HG03135 (cell line): ENCODE data around the gene ELAC2.

ENCODE experiments used
- ATAC-seq: cut with Tn5 transposase; IDR thresholded peaks from one replicate; pipeline ENCODE4 v1.9.1; 2021; ENCODE audit warnings: mild to moderate bottlenecking, moderate library complexity; ENCODE audit not compliant: unreplicated experiment

Gene ELAC2

DNA sequence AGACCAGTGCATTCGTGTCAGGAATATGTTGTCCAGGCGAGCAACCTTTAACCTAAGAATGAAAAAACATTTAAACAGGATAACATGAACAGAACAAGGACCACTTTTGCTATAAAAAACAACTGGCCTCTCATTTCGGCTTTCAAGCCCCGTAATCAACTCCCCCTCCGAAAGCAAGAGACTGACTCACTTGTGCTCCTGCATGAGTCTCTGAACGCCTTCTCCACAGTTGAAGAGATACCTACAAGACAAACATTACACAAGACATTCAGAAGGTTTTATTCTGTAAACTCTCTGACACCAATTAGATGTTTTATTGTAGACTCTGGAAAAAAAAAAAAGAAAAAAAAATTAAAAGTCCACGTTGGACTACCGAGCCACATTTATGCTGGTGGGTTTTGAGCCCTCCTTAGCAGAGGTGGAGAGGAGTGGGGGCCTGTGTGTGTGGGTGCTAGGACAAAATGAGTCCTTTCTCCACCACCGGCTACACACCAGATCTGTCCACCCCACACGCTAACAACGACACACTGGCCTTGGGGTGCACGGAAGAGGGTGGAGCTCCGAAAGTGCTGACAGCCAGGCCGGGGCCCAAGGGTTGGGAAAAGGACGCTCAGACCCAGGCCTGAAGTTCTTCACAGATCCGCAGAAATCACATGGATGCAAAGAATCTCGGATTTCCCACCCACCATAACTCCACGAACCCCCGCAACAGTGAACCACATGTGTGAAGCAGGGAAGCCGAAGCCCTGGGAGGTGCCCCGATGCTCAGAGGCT, 759 bp downstream of the ELAC2 start:
- ATAC-seq, result peak; percentile 15

DNA sequence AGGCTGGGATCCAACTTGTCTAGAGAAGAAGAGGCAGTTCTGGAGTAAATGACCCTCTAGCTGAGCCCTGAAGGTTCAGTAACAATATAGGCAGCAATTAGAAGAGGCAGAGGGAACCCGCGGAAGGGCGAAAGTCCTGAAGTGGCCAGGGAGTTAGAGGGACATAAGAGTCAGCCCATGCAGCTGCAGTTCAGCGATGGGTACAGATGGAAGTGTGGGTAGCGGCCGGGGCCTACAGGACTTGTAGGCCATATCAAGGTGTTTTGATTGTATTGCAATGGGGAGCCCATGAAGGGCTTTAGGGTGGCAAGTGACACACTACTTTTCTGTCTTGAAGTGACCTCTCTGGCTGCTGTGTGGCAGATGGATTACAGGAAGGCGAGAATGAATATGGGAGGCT, 3.0 kb downstream of the ELAC2 start:
- no peak for ATAC-seq

DNA sequence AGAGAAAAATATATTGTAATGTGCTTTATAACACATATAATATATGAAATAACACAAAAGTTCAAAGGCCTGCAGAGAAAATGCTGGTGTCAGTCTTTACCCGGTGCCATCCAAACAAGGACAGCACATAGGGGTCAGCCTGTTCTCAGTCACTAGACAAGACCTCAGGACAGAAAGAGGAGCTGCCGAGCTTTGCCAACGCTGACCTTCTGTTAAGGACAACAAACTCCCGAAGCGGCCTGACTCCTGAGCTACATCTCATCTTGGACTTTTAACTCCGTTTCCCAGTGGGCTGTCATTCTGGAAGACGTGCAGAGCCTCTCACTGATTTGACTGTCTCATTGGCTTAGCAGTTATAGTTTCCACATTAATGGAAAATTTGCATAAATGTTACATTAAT, 6.9 kb downstream of the ELAC2 start:
- no peak for ATAC-seq

DNA sequence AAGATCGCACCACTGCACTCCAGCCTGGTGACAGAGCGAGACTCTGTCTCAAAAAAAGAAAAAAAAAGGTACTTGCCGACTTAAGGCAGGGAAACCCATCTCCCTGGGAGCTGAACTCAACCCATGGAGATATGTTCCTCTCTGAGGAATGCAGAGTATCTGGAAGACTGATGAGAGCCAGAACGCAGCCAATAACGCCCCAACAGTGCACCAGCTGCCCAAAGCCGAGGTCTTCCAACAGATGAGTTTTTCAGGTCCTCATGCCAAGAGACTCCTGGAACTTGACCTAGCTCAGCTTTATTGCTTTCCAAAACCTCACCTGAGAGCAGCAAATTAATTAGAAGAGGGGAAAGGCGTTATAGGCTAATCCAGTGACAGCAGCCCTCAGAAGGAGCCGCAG, 9.4 kb downstream of the ELAC2 start:
- ATAC-seq, result no peak

DNA sequence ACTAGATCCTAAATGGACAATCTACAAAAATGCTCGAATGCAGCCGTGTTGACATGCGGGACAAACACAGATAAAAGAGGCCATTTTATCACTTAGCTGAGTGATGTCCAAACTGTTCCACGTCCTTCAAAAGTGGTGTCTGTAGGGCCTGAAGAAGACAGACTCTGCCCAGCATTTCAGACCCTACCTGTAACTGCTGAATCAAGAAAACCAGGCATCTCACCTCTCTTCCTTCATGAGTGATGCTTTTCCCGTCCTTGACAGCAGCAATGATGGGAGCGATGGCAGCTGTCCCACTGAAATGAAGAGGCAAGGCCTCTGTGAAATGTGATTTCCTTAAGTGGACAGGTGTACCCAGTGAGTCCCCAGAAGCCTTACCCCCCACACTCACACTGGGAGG, 12.3 kb downstream of the ELAC2 start:
- no peak for ATAC-seq

DNA sequence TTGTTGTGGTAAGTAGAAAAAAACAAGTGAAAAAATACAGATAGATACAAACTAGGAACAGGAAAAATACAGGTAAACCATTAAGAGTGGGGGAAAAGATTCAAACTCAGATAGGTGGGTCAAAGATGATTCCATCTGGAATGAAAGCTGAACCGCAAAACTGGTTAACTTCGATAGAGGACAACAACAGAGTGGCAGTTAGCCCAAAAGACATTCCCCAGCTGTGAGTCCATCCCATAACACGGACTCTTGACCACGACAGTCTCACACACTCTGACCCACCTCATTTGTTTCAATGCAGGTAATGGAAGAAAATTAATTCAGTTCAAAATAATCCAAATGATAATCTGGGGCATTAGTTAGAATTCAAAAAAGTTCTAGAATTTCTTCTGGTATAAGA, 13.5 kb downstream of the ELAC2 start:
- no peak for ATAC-seq

DNA sequence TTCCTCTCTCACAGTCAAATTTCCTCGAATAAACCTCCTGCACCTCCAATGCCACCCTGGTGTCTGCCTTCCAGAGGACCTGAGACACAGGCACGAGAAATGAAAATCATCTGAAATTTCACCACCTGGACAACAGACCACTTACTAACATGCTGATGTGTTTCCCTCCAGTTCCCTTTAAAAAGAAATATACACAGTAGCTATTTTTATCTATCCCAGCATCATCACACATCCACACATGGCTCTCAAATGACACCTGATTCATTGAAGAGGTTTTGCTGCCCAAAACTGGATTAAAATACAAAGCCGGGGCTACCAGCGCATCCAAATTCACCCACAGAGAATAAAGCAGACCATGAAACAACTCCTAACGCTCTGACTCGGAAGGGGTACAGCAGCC, 13.9 kb downstream of the ELAC2 start:
- ATAC-seq, result no peak

DNA sequence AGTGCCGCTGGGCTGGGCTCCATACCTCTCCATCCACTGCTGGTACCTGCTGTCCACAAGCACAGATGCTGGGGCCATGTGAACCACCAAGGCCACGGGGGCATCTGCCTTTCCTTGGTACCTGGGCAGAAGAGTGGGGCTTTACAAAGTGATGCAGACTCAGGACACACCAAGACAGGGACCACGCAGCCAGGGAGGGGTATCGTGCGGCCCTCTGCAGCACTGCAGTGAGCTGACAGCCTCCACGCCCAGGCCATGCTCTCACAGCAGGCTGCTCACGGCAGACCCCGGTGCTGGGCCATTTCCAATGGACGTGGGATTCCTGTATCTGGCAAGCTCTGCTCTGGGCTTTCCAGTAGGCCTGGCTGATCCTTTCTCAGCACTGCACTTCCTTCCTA, 14.4 kb downstream of the ELAC2 start:
- ATAC-seq, result no peak

DNA sequence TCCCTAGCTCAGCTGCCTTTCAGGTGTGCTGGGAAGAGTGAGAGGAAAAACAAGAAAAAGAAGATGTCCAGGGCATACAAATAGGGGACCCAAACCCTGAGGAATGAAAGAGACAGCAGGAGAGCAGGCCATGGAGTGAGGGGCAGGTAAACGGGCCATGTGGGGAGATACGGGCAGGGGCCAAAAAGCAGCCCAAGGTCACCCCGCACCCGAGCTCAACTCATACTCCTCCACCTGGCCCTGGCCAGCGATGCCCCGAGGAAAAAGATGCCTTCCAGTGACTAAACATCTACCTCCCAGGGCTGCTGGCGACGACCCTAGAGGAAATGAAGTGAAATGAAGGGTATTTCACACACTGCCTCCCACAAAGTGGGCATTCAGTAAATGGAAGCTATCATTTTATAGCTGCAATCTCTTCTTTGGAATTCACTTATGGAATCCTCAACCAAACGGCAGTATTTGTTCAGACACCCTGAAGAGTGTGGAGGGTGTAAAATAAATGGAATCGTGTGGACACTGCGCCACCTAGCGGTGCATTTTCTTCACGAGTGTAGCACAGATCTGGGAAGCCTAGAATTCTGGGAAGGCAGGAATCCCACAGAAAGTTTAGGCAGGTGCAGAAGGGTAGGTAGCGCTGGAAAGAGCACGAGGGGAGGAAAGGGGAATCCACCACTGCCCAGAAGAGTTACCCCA, 14.9 kb downstream of the ELAC2 start:
- no peak for ATAC-seq

DNA sequence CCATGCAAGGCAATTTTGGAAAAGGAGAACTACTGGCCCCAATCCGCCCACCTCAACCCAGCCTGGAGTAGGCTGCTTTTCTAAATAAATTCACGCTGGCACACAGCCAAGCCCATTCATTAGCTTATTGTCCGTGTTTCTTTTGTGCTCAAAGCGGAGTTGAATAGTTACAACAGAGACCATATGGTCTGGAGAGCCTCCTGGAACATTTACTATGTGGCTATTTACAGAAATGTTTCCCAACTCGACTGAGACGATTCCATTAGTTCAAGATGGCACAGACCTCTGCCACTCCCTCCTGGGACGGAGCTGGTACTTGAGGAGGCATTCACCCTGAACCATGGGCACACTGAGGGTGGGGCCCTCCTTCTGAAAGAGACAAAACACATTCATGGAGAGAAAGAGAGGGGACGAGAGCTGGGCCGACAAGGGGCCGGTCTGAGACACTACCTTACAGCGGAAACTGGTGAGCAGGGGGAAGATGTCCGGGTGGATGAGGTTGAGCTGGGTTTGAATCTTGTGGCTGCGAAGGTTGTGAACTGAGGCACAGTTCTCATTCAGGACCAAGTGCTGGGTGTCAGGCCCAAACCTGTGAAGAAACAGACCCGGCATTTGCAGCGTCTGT, 15.7 kb downstream of the ELAC2 start:
- ATAC-seq, result no peak

DNA sequence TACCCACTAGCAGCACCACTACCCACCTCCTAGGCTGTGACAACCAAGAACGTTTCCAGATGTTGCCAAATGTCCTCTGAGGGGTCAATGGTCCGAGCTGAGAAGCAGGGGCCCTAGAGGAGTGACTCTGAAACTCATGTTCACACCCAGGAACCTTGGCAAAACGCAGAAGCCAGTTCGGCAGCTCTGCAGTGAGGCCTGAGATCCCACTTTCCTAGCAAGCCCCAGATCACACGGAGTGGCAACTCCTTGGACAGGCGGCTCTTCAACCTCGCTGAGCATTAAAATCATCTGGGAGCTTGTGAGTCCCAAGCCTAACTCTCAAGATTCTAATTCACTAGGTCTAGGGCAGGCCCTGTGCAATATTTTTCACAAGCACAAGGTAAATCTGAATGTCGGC, 17.3 kb downstream of the ELAC2 start:
- ATAC-seq, result no peak

DNA sequence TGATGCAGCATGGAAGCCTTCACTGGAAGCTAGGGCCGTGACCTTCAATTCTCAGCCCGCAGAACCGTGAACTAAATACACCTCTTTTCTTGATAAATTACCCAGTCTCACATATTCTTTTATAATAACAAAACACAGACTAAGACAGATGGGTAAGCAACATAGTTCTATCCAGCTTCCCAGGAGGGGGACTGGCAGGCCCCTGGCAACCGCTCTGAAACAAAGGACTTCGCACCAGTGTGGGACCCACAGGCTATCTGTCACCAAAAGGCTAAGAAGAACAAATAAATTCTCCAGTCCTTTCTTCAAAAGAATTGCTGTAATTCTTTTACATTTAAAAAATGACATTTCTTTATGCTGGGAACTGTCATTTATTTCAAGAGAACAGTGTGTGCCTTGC, 19.0 kb downstream of the ELAC2 start:
- no peak for ATAC-seq

DNA sequence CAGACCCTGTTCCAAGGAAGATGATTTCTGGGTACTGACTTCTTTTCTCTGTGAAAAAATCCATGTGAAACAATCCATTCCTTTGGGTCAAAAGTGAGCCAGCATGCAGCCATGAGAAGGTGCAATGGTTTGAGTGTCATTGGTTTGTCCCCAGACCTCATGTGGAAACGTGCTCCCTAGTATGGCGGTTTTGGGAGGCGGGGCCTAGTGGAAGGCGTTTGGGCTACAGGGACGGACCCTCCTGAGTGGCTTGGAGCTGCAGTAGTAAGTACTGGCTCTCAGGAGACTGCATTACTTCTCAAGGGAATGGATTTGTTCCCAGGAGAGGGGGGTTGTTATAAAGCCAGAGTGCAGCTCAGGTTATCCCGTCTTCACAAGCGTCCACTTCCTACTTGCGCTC, 19.4 kb downstream of the ELAC2 start:
- no peak for ATAC-seq

DNA sequence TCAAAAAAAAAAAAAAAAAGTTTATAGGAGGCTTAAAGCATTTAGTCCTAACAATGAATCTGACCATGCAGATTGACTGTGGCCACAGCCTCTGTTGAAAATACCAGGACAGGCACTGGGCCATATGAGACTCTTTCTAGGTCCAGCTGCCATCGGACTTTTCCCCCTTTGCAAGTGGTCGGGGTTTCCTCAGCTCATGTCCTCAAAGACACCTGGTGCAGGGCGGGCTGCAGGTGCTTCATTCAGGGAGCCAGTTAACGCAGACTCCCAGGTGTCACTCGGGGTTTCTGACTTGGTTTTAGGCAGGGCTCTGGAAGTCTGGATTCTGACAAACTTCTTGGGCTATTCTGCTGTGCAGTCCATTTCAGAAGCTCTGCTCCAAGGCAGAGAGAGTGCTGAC, 20.9 kb downstream of the ELAC2 start:
- no peak for ATAC-seq

DNA sequence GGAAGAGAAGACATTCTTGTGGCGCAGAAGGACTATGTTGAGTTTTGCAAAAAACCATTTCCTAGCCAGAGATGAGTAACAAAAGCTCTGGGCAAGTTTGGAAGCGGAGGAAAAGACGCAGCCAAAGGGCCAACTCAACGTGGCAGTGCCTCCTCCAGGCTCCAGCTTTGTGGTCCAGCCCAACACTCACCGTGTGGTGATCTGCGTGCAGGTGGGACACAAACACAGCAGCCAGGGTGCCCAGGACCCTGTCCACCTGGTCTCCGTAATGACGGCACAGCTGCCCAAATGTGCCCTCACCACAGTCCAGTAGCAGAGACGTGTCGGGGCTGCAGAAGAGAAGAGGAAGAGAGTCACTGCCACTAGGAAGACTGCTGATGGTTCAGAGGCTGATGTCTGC, 21.5 kb downstream of the ELAC2 start:
- ATAC-seq, result no peak

DNA sequence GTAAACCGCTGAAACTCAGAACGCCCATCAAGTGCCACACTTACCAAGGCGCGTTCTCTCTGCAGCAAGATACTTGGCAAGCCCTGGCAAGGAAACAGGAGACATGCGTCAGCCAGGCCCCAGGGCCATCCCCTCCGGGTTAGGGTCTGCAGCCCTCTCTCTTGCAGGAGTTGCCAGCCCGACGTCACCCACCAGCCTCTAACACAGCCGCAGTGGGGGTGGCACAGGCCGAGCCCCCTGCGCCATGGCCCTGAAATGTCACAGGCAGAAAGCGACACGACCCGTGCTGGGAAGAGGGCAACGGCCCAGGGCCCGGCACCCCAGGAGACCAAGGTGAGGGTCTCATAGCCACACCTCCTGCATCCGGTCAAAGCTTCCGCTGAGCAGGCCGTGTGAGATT, 21.9 kb downstream of the ELAC2 start:
- no peak for ATAC-seq

DNA sequence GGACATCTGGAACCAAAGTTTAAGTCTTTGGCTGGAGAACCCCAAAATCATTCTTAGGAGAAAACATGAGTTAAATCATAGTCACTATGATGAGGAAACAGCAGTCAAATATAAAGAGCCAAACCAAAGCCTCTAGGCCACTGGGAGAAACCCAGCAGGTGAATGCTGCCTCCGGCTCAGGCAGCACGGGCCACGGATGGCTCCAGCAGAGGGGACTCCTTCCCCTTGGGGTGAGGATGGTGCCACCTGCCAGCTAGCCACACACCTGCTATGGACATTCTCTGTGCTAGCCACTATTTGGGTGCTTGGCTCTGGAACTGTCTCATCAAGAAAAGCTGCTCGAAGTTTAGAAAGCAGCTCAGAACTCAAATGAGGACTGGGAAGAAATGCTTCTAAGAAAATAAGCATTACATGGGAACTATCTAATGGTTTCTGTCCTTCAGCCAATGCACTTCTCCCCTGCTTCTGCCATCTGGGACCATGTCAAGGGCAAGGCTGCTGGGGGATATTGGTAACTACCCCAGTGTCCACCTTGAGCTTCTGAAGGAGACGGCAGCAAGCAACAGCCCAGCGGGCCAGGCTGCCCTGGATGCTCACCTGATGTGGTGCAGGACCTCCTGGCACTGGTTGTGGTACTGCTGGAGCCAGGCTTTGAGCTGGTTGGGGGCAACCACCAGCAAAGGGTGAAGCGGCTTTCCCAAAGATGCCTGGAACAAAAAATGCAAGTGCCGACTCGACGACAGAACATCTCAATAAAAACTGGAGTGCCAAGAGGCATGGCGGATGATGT, 22.5 kb downstream of the ELAC2 start:
- no peak for ATAC-seq

DNA sequence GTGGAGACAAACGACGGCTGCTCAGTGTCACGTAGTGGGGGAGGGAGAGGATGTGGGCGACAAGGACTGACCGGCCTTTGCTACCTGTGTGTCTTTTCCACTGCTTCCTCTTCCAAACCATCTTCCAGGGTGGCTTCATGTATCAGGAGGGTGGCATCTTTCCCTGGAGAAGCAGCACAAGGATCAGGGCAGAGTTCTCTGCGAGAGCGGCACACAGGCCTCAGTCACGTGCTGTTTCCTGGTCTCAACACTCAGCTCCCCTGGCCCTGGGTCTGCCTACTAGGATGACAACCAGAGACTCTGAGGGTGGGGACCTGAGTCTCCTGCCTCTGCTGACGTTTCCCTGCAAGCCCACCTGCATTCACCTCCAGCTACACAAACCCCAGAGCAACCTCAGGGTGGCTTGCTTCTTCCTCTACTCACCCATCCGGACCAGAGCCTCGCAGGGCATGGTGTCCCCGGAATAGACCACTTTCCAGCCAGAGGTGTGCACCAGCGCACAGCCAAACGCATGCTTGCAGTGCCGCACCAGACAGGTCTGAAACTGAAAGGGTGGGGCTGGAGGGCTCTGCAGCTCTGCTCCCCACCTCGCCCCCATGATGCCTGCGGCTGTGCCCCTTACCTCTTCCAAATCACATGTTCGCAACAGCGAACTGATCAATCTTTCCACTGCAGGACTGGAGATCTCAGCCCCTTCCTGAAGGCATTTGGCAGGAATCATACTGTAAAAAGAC, 23.3 kb downstream of the ELAC2 start:
- ATAC-seq, result no peak

DNA sequence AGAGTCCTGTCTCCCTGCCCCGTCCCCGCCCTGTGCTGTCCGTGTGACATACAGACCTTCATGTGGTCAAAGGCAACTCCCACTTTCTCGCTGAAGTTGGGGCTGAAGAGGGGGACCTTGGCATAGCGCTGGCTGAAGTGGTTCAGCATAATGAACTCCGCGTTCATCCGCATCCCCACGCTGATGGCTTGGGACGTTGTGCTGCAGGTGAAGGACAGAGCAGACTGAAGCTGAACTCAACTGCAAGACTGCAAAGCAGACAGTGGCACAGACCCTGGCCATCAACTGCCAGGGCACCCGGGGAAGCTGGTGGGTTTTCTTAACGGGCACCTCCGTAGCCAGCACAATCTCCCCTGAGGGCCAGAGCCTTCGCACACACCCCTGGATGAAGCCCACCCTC, 24.2 kb downstream of the ELAC2 start:
- no peak for ATAC-seq

DNA sequence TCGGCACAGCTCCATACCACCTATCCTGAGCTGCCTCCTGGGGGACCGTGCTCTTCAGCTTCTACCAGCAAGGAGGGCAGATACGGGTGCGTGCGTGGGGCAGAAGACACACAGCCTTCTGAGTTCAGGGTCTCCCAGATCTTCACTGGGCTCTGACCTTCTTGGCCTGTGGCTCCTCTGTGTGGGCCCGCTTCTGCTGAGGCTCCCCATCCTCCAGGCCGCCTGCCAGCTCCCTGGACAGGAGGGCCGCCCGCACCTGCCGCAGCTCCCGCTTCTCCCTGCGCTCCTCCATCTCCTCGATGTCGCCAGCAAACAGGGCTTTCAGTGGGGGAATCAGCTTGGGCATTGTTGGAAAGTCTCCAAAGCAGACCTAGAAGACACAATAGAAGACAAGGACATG, 25.2 kb downstream of the ELAC2 start:
- ATAC-seq, result no peak

DNA sequence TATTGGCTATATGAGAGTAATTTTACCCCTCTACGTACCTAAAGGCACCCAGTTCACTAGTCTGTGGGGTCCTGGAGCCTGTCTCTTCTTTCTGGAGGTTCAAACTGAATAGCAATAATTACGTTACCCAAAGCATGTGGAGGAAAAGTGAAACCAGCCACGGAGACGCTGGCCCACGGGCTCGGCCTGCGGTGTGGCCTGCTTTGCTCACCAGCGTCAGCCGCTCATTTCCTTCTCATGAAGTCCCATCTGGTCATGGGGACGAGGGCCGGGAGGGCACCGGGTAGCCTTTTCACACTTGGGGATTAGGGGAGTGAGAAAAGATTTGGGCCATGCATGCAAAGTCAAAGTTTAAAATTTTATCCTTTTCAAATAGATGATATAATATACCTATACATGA, 26.9 kb downstream of the ELAC2 start:
- no peak for ATAC-seq
